Stimulated activated CD8-positive, alpha-beta memory T cell treated with anti-CD3 and anti-CD28 coated beads, Interleukin-7, amount 100 ng/mL, for 24 hours (primary cell): ENCODE measurements around the gene IFI27.
"Not testable (repeated sequence)": the region's sequence is repeated elsewhere in the genome, so short reads cannot be mapped to it uniquely, and the experiment has no call there.

ENCODE experiments used
- DNase-seq: peaks from one replicate; pipeline ENCODE4 v3.0.0-alpha.2; 2020; ENCODE audit warnings: low read depth

IFI27 gene

DNA sequence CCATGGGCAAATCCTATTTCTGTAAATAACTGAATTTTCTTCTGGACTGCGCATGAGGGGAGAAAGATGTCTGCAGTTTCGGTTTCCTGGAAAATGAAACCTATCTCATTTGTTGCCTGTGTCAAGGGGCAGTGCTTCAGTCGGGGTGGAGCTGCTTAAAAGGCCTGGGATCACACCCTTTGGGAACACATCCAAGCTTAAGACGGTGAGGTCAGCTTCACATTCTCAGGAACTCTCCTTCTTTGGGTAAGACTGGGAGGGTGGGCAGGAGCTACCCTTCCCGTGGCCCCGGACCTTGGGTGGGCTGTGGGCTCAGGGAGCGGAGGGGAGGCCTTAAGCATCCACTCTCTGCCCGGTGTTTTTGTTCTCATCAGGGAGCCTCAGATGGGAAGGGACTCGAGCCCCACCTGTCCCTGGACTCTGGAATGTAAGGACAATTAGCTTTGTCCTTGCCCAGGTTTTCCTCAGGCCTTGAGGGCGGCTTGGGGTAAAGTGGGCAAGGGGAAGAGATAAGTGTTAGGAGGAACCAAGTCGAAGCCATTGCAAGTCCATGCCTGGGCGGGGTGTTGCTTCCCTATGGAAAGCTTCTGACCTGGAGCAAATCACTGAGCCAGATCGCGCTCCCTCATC is at the start of gene IFI27:
Gene IFI27 (plus strand): TSS at position 185 of the 630 bp plus-strand sequence.
- DNase-seq, result no peak

GRCh38 chr14:94062344-94062940 is 48.1 kb upstream of the IFI27 start:
- DNase-seq, result no peak

DNA sequence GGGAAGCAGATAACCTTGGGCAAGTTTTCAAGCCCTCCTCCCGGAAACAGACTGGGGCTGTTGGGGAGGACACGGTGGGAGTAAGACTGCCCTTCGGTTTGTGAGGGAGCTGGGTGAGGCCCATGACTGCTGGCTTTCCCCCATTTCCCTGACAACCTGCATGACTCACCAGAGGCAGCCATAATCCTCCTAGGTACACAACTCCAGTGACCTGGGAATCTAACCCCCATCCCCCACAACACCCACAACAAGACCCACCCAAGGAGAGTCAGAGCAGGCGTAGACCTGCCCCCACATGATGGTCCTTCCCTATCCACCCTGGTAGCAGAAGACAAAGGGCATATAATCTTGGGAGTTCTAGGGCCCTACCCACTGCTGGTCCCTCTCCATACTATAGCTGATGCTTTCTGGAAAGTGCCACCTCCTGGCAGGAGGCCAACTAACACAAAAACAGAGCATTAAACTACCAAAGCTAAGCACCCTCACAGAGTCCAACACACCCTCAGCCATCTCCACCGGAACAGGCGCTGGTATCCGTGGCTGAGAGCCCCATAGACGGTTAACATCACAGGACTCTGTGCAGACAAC is 44.4 kb upstream of the IFI27 start:
- no peak for DNase-seq

DNA sequence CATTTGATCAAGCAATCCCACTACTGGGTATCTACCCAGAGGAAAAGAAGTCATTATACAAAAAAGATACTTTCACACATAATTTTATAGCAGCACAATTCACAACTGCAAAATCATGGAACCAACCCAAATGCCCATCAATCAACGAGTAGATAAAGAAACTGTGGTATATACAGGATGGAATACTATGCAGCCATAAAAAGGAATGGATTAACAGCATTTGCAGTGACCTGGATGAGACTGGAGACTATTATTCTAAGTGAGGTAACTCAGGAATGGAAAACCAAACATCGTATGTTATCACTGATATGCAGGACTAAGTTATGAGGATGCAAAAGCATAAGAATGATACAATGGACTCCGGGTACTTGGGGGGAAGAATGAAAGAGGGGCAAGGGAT is 38.5 kb upstream of the IFI27 start:
- not testable (repeated sequence) for DNase-seq

- no peak for DNase-seq
These were observed 36.0 kb upstream of the IFI27 start for GRCh38 chr14:94074534-94074933.

DNA sequence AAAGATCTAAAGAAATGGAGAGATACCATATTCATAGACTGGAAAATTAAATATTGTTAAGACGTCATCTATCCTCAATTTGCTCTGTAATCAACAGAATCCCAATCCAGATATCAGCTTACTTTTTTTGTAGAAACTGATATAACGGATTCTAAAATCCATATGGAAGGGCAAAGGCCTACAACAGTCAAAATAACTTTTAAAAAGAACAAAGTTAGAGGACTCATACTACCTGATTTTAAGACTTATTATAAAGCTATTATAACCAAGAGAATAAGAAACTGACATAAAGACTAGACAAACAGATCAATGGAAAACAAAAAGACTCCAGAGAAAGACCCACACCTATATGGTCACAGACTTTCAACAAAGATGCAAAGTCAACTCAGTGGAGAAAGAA is 35.5 kb upstream of the IFI27 start:
- no peak for DNase-seq

- DNase-seq, result no peak
These were observed 33.3 kb upstream of the IFI27 start for GRCh38 chr14:94077111-94077821.

GRCh38 chr14:94077823-94078222 is 32.7 kb upstream of the IFI27 start:
- DNase-seq, result no peak

DNA sequence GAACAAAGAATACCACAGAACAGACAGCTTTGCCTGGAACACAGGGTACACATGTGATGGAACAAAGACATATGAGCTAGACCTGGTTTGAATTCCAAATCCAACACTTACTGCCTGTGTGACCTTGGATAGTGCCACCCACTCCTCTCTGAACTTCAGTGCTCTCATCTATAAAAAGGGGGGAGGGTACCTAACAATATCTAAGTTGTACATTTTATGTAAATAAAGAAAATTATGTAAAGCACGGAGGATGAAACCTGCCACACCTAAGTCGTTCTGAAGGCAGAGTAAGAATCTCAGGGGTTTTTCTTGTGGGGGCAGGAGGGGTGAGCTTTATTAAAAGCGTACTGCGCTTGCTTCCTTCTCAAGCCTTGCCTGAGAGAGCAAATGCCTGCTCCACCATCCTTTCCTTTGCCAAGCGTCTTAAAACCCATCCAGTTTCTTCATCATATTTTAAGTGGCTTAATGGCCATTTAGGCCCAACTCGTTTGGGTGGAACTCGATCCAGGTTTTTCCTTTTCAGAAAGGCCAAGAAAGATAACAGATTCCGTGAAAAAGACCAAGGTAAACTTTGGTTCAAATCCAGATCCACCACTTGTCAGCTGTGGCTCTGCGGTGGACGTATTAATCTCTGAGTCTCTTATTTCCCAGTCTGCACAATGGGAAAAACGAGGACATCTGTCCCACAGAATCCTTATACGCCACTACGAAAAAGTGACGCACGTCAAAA is 30.5 kb upstream of the IFI27 start:
- DNase-seq, result no peak

DNA sequence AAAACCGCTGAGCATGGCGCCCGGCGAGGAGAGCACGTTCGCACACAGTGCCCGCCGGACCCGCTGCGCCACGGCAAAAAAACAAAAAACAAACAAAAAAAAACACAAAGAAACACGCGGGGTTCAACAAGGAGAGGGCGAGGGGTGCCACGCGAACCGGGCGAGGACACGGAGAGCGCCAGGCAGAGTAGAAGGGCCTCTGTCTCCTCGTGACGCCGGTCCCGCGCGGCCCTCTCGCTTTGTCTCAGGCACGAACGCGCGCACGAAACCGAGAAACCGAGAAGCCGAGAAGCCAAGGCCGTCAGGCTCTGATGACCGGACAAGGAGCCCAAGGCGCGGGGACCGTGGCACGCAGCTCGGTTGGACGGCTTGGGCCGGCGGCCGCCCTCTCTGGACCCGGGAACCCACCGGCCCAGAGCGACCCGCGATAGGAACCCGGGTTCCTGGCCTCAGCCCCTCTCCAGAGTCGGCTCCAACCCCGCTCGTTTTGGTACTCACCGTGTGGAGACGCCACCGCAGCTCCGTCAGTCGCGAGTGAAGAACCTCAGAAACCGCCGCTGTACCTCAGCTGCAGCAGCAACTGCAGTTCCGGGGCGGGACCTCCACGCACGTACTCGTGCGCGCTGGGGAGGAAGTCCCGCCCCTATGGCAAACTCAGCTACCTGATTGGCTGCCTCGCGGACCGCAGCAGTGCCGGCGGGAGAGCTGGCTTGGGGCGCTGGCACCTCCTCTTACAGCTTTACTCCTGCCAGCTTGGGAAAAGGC is 29.7 kb upstream of the IFI27 start, which contains the start of the genes DDX24 and IFI27L1:
Gene DDX24 (minus strand): TSS at position 582 of the 765 bp plus-strand sequence. CDS start 1,460 bp downstream, outside the sequence.
Gene IFI27L1 (plus strand): TSS at position 690 of the 765 bp plus-strand sequence. CDS start 15,628 bp downstream, outside the sequence.
- peak; percentile 94 for DNase-seq

DNA sequence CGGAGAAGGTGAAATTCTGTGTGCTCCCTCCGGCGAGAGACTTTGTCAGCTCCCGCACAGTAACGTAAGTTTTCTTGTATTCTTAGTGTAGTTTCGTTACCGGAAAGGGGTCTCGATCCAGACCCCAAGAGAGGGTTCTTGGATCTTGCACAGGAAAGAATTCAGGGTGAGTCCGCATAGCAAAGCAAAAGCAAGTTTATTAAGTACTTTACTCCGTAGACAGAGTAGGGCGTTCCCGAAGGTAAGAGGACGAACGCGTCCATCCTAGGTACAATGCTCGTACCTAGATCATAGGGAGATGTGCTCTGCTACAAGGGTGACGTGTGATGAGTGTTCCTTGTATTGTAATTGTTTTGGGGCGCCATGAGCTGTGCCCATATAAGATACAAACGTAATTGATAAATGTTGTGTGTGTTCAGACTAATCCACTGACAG is 29.1 kb upstream of the IFI27 start:
- DNase-seq, result no peak

DNA sequence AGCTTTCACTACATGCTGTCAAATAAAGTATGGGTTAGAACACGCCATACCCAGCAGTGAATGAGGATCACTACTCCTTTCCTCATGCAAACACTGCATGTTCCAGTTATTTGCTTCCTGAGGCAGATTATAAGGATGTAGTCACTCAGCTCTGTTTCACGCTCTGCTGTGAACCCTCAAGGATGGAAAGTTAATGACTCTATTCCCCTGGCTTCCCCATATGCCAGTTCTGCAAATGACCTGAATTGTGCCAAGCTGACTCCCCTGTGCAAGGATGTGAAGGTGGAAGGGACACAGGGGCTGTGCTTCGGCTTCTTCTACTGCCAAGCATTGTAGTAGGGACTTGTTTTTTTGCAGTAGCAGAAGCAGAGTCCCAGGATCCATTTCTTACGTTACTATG is 22.6 kb upstream of the IFI27 start:
- DNase-seq, result no peak

DNA sequence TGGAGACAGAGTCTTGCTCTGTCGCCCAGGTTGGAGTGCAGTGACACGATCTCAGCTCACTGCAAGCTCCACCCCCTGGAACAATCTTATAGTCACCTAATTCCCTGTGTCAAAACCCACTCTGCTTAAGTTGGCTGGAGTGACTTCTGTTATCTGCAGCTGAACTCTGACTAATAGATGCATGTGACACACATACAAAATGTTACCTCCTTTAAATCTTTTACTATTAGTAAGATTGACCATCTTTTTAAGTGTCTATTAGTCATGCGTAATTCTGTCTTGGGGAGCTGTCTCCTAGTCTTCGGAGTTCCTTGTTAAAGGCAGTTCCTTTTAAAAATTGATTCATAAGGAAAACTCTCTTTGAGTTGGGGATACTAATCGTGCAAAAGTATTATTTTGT is 22.0 kb upstream of the IFI27 start:
- DNase-seq, result no peak

DNA sequence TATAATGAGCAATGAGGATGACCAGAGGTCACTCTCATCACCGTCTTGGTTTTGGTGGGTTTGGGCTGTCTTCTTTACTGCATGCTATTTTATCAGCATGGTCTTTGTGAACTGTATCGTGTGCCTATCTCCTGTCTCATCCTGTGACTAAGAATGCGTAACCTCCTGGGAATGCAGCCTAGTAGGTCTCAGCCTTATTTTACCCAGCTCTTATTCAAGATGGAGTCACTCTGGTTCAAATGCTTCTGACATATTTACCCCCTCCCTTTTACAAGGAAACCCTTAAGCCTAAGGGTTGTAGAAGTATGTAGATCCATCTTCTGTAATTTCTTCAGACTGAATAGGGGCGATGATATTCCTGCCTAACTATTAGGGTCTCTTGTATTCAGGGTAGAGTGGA is 21.1 kb upstream of the IFI27 start:
- DNase-seq, result no peak

DNA sequence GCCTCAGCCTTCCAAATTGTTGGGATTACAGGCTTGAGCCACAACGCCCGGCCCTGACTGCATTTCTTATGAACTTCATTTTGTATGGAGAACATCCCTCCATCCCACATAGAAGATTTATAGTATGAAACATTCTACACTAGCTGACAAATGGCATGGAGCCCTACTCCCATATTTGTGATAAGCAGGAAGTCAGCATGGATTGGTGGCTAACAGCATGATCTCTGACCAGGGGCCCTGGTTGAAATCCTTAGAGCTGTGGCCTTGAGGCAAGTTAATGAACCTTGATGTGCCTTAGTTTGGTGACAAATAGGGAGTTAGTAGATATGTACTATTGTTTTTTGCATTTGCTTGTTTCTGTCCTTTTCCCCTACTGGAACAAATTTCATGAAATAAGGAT is 17.1 kb upstream of the IFI27 start:
- DNase-seq, result no peak

DNA sequence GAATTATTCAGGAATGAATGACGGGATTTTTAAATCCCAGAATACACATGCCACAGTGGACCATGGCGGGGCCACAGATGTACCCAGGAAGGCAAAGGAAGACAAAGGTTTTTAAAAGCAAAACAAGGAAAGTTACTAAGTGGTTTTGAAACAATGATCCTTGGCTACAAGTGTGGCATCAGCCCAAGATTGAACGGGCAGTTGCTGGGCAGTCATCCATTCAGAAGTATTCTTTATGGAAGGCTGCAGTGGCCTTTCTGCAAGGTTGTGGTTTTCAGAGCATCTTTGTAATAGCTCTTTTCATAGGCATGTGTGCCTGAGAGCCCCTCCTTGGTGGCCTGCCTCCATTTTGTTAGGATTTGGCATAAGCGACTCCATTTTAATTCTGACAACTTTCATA is 13.4 kb upstream of the IFI27 start:
- no peak for DNase-seq

DNA sequence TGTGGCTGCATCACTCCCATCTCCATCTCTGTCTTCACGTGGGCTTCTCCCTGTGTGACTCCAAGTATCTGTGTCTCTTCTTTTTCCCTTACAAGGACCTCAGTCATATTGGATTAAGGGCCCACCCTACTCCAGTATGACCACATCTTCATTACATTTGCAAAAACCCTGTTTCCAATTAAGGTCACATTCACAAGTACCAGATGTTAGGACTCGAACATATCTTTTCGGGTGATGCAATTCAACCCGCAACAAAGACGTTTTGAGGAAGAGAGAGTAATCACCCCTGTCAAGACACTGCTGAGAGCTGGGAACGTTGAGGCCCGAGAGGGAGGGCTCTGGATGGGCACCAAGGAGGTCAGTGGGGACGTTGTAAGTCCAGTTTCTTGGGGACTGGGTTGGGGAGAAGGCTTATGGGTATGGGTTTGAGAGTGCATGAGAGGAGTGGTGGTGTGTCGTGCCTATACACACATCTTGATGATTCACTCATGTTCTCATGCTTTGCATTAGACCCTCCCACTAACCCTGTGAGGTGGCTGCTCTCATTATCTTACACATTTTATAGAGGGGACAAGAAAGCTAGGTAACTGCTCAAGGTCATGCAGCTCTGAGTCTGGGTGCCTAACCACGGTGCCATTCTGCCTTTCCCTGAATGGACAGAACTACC is 12.1 kb upstream of the IFI27 start:
- DNase-seq, result no peak

DNA sequence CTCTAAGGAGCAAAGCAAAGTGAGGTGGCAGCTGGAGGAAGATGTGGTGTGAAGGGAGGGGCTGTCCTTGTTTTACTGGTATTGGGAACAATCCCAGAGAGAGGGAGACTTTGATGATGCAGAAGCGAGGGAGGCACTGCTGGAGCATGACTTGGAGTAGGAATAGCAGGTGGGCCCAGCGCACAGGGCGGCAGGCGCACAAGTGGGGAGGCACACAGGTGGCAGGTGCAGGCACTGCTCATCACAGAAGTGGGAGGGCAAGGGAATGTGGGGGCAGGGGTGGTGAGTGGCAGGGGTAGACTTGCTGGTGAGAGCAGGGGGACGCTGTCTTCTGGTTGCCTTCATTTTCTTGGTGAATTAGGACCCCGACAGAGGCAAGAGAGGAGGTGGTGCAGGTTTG is 11.5 kb upstream of the IFI27 start:
- no peak for DNase-seq

DNA sequence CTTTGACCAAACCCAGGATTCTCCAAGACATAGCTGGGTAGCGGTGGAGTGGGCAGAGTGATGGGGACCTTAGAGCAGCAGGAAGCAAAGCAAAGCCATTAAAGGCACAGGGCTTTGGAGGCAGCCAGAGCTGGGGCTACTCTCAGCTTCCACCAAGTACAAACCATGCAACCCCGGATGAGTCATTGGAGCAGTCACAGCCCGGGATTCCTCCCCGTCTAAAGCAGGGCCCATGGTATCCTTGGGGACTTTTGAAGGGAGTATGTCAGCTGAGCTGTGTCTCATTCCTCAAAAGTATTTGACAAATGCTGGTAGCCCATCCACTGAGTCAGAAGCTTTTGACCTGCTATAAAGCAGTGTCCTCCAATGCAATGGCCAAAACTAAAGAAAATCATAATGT is 9.7 kb upstream of the IFI27 start:
- no peak for DNase-seq

- DNase-seq, result no peak
These were observed 8.8 kb upstream of the IFI27 start for GRCh38 chr14:94101748-94102147.
